CD1c-positive myeloid dendritic cell (primary cell): ENCODE data around the gene RDH12.
A peak's percentile ranks its signal among the peaks of the same experiment; 100 is the strongest.

ENCODE experiments used
- DNase-seq: peaks from one replicate; pipeline ENCODE4 v3.0.0-alpha.2; 2016; ENCODE audit errors: extremely low spot score

RDH12 gene

DNA sequence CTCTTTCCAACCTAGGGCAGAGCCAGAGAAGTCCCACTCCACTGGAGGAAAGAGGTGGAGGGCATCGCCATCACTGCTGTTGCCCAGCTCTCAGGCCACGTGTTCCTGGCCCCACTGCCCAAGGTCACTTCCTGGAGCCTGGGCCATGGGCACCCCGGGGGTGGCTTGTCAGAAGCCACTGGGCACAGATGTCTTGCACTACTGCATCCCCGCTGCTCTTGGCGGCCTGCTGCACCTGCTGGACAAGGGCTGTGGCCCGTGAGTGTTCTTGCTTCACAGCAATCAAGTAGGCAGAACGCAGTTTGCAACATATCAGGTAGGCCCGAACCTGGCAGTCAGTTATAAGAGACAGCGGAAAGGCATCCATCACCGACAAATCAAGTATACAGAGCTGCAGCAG is 46.6 kb downstream of the RDH12 start:
- no peak for DNase-seq

- DNase-seq, result no peak
Observed at GRCh38 chr14:67749341-67750084, 47.8 kb downstream of the RDH12 start.

GRCh38 chr14:67756496-67756895 is 54.8 kb downstream of the RDH12 start:
- DNase-seq, result no peak

DNA sequence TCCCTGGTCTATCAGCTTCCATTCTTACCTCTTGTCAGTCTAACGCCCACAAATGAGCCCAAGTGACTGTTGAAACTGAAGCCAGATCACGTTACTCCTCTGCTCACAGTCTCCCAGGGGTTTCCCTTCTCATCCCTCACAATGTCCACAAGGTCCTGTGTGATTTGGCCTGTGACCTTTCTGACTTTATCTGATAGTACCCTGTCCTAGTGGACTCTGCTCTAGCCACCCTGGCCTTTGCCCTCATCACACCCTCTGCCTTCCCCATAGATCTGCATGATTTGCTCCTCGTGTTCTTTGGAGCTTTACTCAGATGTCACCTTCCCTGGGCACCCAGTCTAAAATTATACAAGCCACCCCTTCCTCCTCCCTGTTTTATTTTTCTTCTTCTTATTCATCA is 55.5 kb downstream of the RDH12 start:
- DNase-seq, result no peak

- no peak for DNase-seq
Observed at GRCh38 chr14:67759916-67760315, 58.2 kb downstream of the RDH12 start.

DNA sequence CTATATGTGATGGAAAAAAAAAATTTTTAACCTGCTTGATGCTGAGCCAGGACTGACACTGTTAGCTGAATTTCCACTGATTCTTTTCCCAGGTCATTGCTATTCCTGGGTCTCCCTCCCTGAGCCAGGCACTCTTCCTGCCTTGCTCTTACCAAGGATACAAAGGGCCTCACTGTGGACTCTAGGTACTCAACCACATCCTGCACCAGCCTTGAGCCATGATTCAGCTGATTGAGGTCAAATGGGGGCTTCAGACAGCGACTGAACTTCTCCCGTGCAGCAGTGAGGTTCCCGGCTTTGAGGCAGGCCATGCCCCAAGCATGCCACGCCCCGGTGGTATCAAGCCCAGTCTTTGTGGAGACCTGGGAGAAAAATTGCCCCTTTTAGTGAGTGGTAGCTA is 60.4 kb downstream of the RDH12 start:
- no peak for DNase-seq

GRCh38 chr14:67763158-67763822 is 61.6 kb downstream of the RDH12 start:
- peak; percentile 27 for DNase-seq

- DNase-seq, result peak; percentile 7
Observed at GRCh38 chr14:67764496-67764895, 62.8 kb downstream of the RDH12 start.

GRCh38 chr14:67765192-67765834 is 63.6 kb downstream of the RDH12 start:
- no peak for DNase-seq

GRCh38 chr14:67766035-67766680 is 64.5 kb downstream of the RDH12 start:
- DNase-seq, result peak; percentile 86

DNA sequence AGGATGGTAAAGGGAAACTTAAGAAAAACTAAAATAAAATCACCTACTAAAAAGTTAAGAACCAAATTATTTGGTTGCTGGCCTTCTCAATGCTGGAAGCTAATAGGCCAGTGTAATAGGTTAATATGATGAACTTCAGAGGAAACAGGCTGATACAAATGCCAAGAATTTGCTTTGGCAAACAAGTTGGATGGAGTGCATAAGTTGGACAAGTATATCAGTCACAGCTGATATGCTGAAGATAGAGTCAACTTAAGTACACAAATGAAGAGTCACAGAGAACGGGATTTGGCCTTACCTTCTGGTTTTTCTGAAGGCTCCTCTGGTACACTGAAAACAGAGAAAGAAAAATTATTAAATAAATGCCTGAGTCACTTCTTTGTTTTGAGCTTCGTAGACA is 66.5 kb downstream of the RDH12 start:
- no peak for DNase-seq

GRCh38 chr14:67773844-67774377 is 72.2 kb downstream of the RDH12 start:
- no peak for DNase-seq

DNA sequence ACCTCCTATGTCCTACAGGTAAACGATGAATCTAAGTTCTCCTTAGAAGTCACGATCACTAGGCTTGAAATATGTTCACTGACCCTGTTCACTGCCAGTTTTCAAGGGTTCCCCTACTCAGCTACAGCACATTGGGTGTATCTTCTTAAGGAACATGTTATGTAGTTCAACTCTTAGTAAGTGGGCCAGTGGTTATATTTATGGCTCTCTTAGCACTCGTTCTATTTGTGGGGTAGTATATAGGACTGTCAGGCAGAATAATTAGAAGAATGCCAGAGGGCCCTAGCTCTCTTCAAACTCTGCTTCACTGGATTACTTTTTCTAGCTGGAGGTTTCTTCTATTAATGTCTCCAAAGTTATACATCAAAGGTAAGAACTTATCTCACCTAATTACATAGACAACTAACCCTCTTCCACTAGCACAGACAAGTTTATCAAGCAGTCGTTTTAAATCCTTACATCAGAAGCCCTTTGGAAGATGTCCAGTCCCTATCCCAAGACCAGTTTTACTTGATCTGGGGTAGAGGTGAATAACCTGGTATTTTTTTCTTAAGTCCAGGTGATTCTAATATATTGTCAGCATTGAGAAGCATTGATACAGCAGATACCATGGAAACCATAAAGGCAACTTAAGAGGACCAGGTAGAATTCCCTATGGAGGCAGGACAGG is 75.1 kb downstream of the RDH12 start:
- DNase-seq, result no peak

DNA sequence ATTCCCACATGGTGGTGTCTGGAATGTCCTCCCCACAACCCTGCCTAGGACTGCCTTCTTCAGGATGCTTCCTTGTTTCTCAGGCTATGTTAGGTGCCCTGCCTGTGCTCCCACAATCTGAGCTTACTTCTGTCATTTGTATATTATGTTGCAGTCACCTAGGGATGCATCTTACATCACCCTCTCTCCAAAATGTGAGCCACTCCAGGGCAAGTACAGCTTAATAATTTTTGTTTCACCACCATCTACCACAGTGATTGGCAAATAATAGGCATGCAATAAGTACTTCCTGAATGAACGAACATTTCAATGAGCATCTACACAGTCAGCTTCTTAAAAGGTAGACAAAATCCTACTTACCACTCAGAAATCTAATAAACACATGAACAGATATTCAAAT is 77.1 kb downstream of the RDH12 start:
- no peak for DNase-seq

GRCh38 chr14:67782090-67782489 is 80.4 kb downstream of the RDH12 start:
- DNase-seq, result no peak
